Measurements from ENCODE around the gene STARD13.

DNA sequence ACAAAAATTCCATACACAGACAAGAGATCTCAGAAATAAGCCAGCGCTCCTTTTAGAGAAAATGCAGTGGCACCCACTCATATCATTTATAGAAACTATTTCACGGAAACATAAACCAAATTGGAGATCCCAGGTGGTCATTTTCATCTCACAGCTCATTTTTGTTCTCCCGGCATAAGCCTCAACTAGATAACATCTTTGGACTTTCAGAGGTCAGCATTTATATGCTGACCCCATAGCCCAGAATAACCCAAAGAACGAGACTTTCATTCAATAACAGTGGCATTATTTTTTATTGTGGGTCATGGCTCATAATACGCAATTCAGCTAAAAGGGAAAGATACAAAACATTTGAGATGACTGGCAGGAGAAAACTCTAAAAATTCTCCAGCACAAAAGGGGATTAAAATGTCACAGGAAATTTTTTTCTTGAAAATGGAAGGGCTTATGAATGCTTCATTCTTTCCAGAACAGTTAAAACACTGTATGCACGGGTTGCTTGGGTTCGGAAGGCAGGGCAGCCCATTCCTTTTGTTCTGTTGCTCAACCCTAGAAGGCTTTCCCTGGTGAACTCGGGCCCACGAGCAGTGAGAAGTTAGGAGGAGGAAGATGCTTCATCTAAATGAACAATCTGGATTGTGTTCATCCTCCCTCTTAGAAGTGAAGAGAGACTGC, 24.0 kb downstream of the STARD13 start:
- TF ChIP-seq CTCF (IDR thresholded peaks at IDR 0.05; ENCODE audit: low read length) (no peak), EZH2phosphoT487 (IDR thresholded peaks at IDR 0.05; ENCODE audit: low read length) (no peak)

Measured in MM.1S (cell line).